Transverse colon (tissue), 4 donors: ENCODE measurements around the gene ZBTB5.

Experiments used
- EP300 ChIP-seq: sonication (generic); formaldehyde crosslinking; IDR thresholded peaks from one replicate; pipeline ENCODE4 v1.6.1; 2017; ENCODE audit warnings: antibody characterized with exemption, low read depth
- POLR2A ChIP-seq: fragments of 450-650 bp; IDR thresholded peaks from one replicate; pipeline ENCODE4 v1.6.1; 2016; ENCODE audit warnings: antibody characterized with exemption, mild to moderate bottlenecking, moderate library complexity
- POLR2AphosphoS5 ChIP-seq, 3 donors: sonication (generic); formaldehyde crosslinking; IDR thresholded peaks; one replicate each; pipeline ENCODE4 v1.6.1; 2016; ENCODE audit warnings: antibody characterized with exemption in 3 of 3
- TF ChIP-seq, protein P1 (sequence below), 5 experiments: fragments of 200-600 bp in 3 of 5; fragments of 450-650 bp in 2 of 5; sonication (generic) in 3 of 5; IDR thresholded peaks; 1 replicate in 2 of 5; 2 replicates in 3 of 5; pipeline ENCODE4 v1.5.1; 2016 to 2017; ENCODE audit warnings: antibody characterized with exemption in 5 of 5, inconsistent platforms in 3 of 5, mild to moderate bottlenecking in 2 of 5, moderate library complexity in 1 of 5

DNA sequence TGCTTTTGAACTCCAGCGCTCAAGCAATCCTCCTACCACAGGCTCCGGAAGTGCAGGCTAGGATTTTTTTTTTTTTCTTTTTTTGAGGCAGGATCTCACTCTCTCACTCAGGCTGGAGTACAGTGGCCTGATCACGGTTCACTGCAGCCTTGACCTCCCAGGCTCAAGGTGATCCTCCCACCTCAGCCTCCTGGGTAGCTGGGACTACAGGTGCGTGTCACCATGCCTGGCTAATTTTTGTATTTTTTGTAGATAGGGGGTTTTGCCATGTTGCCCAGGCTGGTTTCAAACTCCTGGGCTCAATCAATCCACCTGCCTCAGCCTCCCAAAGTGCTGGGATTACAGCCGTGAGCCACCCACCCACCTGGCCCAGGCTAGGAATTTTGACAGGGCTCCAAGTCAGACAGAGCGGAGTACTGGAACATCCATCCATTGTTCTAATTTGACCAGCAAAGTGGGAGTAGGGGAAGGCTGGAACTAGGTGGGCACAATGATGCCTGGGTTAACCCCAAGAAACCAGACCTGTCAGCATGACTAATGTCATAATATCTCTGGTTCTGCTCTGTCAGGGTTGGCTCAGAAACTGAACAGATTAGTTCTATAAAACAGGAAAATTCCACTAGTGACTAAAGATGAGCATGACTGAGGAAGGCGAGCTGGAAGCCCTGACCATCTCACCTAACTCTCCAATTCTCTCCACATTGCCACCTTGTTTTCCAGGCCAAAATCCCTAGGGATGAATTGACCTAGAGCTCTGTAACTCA is 9.2 kb downstream of the ZBTB5 start:
- no peak for TF ChIP-seq POLR2A
- TF ChIP-seq, protein P1, sequence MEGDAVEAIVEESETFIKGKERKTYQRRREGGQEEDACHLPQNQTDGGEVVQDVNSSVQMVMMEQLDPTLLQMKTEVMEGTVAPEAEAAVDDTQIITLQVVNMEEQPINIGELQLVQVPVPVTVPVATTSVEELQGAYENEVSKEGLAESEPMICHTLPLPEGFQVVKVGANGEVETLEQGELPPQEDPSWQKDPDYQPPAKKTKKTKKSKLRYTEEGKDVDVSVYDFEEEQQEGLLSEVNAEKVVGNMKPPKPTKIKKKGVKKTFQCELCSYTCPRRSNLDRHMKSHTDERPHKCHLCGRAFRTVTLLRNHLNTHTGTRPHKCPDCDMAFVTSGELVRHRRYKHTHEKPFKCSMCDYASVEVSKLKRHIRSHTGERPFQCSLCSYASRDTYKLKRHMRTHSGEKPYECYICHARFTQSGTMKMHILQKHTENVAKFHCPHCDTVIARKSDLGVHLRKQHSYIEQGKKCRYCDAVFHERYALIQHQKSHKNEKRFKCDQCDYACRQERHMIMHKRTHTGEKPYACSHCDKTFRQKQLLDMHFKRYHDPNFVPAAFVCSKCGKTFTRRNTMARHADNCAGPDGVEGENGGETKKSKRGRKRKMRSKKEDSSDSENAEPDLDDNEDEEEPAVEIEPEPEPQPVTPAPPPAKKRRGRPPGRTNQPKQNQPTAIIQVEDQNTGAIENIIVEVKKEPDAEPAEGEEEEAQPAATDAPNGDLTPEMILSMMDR (IDR thresholded peaks at IDR 0.05): no peak
- no peak for TF ChIP-seq POLR2AphosphoS5 (IDR thresholded peaks at IDR 0.05)
- no peak for TF ChIP-seq EP300
